ENCODE data around the gene NTF3. TPM values are rescaled to one million over a fixed set of nuclear protein-coding genes. Genes with fewer than 3 reads are reported as not detected.

Gene NTF3
- total and polyA plus RNA-seq, 2 of the 8 experiments (the other 6 are each of a cell fraction or from before 2014, with no cell fraction given): 1.4 to 2.3 TPM

GRCh38 chr12:5442251-5443006 lies 10.5 kb downstream of the NTF3 start:
- DNase-seq (ENCODE audit: low read depth in 1 of 2, low spot score in 2 of 2): no peak
- H2BK120ac ChIP-seq (replicated peaks; ENCODE audit: low read depth, low read length): no peak overlapping the region
- no peak overlapping the region for H3K18ac ChIP-seq (ENCODE audit: extremely low read depth, low read length)
- no peak overlapping the region for H3K4ac ChIP-seq (replicated peaks; ENCODE audit: insufficient read length, low read depth, low read length)
- no peak overlapping the region for H3K4me3 ChIP-seq (ENCODE audit: extremely low read depth in 1 of 4, insufficient read depth in 2 of 4, low read depth in 3 of 4, low read length in 4 of 4)
- no peak overlapping the region for H3K23ac ChIP-seq (ENCODE audit: insufficient read length)
- FAIRE-seq: peak; percentile 24
- CTCF ChIA-PET (ENCODE audit: partially characterized antibody): interaction anchor here (0.6 to 8.4 kb wide), 30 partner anchors 9 to 421 kb away, joined by 3 to 108 read pairs (median 4); partner anchors contain the start of gene NTF3
- no peak overlapping the region for H4K8ac ChIP-seq (ENCODE audit: extremely low read depth, insufficient read depth, low read length)
- no peak overlapping the region for H4K91ac ChIP-seq (replicated peaks; ENCODE audit: insufficient read length, low read length)
- H3K4me2 ChIP-seq (ENCODE audit: insufficient read depth in 1 of 2, low read depth in 2 of 2, low read length in 2 of 2): no peak overlapping the region
- no peak overlapping the region for H4K5ac ChIP-seq (ENCODE audit: insufficient read length, low read depth, low read length)
- no peak overlapping the region for H2BK20ac ChIP-seq (ENCODE audit: low read length)
- no peaks in the 10 kb centered on the region; a peak in 1 of 4 replicates for H3K79me2 ChIP-seq (ENCODE audit: control insufficient read depth in 1 of 2, insufficient read depth in 2 of 2, low read length in 2 of 2)
- H3K27ac ChIP-seq (ENCODE audit: low read depth, low read length): no peak overlapping the region
- no peak overlapping the region for H2BK15ac ChIP-seq (ENCODE audit: low read length)
- no peak overlapping the region for H2BK5ac ChIP-seq (ENCODE audit: low read depth, low read length)
- no peak overlapping the region for H2AFZ ChIP-seq (ENCODE audit: low read length)
- H4K20me1 ChIP-seq (replicated peaks in 1 of 2; ENCODE audit: control insufficient read depth in 1 of 2, insufficient read depth in 2 of 2, low read length in 2 of 2): peaks cover 0 to 2% of the 10 kb centered on the region in 2 experiments
- no peaks in the 10 kb centered on the region; a peak in 1 of 8 replicates for H3K36me3 ChIP-seq (ENCODE audit: control insufficient read depth in 2 of 4, insufficient read depth in 4 of 4, low read length in 3 of 4)
- peaks cover 2 to 8% (median 3%) of the 10 kb centered on the region in 4 experiments; a peak in 4 of 7 replicates for H3K4me1 ChIP-seq (replicated peaks in 1 of 4; ENCODE audit: control insufficient read depth in 3 of 4, insufficient read depth in 4 of 4, low read length in 3 of 4)
- H3K79me1 ChIP-seq (ENCODE audit: low read depth, low read length): no peaks in the 10 kb centered on the region
- no peaks in the 10 kb centered on the region for H3K23me2 ChIP-seq (ENCODE audit: low read depth, low read length)
- no peak overlapping the region for H3K9ac ChIP-seq (replicated peaks in 1 of 4; ENCODE audit: extremely low read depth in 1 of 4, low read depth in 3 of 4, low read length in 3 of 4)
- H3K9me3 ChIP-seq (ENCODE audit: insufficient read depth in 2 of 2, low read depth in 1 of 2, low read length in 1 of 2): no peaks in the 10 kb centered on the region; a peak in 1 of 4 replicates
- POLR2A ChIA-PET (ENCODE audit: partially characterized antibody): interaction anchor here (1.7 kb wide), 1 partner anchor 13 kb away, joined by 5 read pairs; no protein-coding TSS in a partner anchor
- no peak overlapping the region for H3K56ac ChIP-seq (replicated peaks; ENCODE audit: insufficient read length, low read depth, low read length)
- whole genome bisulfite sequencing, 2 experiments (ENCODE audit: extremely low coverage in 1 of 2, insufficient coverage in 1 of 2, insufficient read length in 1 of 2, insufficient replicate concordance in 2 of 2, low coverage in 1 of 2, low lambda C conversion rate in 2 of 2, missing lambda C conversion rate in 1 of 2): 68% methylated on average over 11 of the region's 11 CpGs; no CpG with 5 or more reads in 1 of the 2 experiments
- no peak overlapping the region for H3K14ac ChIP-seq (ENCODE audit: insufficient read length)
- H2BK12ac ChIP-seq (ENCODE audit: low read depth, low read length): no peak overlapping the region; the same call in 1 of the 2 replicates
- no peak overlapping the region for H2AK5ac ChIP-seq (ENCODE audit: low read depth, low read length)
- no peaks in the 10 kb centered on the region; a peak in 1 of 7 replicates for H3K27me3 ChIP-seq (replicated peaks in 1 of 4; ENCODE audit: control insufficient read depth in 3 of 4, extremely low read depth in 1 of 4, insufficient read depth in 3 of 4, low read length in 3 of 4)
- no peak for TF ChIP-seq JUN (IDR thresholded peaks at IDR 0.05; ENCODE audit: low read depth, low read length)
- no peak for TF ChIP-seq CEBPB (IDR thresholded peaks at IDR 0.05; ENCODE audit: low read depth, low read length)
- no peak for TF ChIP-seq SIX5 (IDR thresholded peaks at IDR 0.05; ENCODE audit: low read depth, low read length)
- TF ChIP-seq TEAD4 (IDR thresholded peaks at IDR 0.05; ENCODE audit: low read depth, low read length): no peak
- peak; percentile 80 to 87 for TF ChIP-seq RAD21 (IDR thresholded peaks at IDR 0.05 in 1 of 2, conservative IDR thresholded peaks at IDR 0.05 in 1 of 2; ENCODE audit: low read depth in 2 of 2, low read length in 2 of 2)
- no peak for TF ChIP-seq SP2 (IDR thresholded peaks at IDR 0.05; ENCODE audit: low read length)
- TF ChIP-seq TAF1 (IDR thresholded peaks at IDR 0.05; ENCODE audit: low read depth, low read length): no peak
- no peak for TF ChIP-seq POLR2A (IDR thresholded peaks at IDR 0.05; ENCODE audit: control extremely low read depth in 1 of 2, low read depth in 2 of 2, low read length in 2 of 2)
- no peak for TF ChIP-seq EGR1 (IDR thresholded peaks at IDR 0.05; ENCODE audit: borderline replicate concordance, low read depth, low read length)
- TF ChIP-seq, protein P1, sequence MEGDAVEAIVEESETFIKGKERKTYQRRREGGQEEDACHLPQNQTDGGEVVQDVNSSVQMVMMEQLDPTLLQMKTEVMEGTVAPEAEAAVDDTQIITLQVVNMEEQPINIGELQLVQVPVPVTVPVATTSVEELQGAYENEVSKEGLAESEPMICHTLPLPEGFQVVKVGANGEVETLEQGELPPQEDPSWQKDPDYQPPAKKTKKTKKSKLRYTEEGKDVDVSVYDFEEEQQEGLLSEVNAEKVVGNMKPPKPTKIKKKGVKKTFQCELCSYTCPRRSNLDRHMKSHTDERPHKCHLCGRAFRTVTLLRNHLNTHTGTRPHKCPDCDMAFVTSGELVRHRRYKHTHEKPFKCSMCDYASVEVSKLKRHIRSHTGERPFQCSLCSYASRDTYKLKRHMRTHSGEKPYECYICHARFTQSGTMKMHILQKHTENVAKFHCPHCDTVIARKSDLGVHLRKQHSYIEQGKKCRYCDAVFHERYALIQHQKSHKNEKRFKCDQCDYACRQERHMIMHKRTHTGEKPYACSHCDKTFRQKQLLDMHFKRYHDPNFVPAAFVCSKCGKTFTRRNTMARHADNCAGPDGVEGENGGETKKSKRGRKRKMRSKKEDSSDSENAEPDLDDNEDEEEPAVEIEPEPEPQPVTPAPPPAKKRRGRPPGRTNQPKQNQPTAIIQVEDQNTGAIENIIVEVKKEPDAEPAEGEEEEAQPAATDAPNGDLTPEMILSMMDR (IDR thresholded peaks at IDR 0.05; ENCODE audit: control extremely low read depth in 1 of 3, insufficient read depth in 1 of 3, low read depth in 1 of 3, low read length in 3 of 3): peak; percentile 7 to 73 (median 61)
